AG09319 (cell line): Measurements from ENCODE around the gene TAF1B.

ENCODE experiments used
- DNase-seq: peaks from one replicate; pipeline ENCODE4 v3.0.0-alpha.2; 2010; ENCODE audit warnings: low read depth; ENCODE audit errors: extremely low read depth
- TF ChIP-seq, protein P1 (sequence below): IDR thresholded peaks from 2 replicates; pipeline ENCODE4 v1.5.1; 2011; ENCODE audit warnings: low read depth, mild to moderate bottlenecking, inconsistent platforms, low read length, moderate library complexity

TAF1B gene

DNA sequence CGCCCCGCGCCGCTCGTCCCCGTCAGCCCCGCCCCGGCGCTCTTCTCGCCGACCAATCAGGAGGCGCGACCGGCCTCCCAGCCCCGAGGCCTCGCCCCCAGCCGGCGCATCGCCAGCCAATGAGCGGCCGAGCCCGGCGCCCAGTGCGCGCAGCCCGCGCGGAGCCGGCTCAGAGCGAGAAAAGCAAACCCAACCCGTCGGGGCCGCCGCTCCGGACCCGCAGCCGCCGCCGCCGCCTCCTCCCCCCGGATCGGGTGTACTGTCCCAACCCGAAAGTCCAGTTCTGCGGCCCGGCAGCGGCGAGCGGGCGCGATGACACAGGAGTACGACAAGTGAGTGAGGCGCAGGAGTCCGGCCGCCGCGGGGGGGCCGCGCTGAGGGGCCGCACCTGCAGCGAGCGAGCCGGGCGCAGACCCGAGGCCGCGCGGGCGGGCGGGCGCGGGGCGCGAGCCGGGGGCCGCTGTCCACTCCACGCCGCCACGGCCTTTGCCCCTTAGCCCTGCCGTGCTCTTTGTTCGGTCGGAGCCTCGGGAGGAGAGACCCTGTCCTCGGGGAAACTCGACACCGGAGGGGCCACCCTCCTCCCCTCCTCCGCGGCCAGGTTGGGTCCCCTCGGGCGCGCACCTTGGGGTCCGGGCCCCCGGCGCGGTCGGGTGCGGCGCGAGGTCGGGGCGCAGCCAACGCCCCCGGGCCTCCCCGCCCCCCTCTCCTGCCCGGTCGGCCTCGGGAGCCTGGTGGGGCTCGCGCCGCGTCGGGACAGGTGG lies 108.4 kb downstream of the TAF1B start, which contains the start of gene GRHL1:
TSS of gene GRHL1 (plus strand) at position 172 of the 764 bp plus-strand sequence. CDS start at position 313, 141 bp downstream.
- TF ChIP-seq, protein P1, sequence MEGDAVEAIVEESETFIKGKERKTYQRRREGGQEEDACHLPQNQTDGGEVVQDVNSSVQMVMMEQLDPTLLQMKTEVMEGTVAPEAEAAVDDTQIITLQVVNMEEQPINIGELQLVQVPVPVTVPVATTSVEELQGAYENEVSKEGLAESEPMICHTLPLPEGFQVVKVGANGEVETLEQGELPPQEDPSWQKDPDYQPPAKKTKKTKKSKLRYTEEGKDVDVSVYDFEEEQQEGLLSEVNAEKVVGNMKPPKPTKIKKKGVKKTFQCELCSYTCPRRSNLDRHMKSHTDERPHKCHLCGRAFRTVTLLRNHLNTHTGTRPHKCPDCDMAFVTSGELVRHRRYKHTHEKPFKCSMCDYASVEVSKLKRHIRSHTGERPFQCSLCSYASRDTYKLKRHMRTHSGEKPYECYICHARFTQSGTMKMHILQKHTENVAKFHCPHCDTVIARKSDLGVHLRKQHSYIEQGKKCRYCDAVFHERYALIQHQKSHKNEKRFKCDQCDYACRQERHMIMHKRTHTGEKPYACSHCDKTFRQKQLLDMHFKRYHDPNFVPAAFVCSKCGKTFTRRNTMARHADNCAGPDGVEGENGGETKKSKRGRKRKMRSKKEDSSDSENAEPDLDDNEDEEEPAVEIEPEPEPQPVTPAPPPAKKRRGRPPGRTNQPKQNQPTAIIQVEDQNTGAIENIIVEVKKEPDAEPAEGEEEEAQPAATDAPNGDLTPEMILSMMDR: no peak
- DNase-seq: no peak

DNA sequence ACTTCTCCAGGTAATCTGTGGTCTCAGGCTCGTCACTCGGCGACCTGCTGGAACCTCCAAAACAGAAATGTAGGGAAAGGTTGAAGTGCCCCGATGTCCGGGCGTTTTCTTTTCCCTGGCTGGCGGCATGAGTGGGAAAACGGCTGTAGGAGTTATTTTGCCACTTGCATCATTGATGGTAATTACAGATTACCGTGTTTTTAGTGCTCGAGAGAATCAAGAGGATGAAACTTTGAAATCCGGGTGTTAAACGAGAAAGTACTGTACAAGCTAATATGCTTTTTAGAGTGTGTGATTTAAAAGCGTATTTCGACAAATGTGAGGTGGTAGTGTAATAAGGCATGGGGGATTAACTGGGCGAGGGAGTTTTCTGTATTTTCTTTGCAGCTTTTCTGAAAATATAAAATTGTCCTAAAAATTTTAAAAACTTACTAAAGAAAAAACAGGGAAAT lies 109.0 kb downstream of the TAF1B start:
- TF ChIP-seq, protein P1: no peak
- no peak for DNase-seq

DNA sequence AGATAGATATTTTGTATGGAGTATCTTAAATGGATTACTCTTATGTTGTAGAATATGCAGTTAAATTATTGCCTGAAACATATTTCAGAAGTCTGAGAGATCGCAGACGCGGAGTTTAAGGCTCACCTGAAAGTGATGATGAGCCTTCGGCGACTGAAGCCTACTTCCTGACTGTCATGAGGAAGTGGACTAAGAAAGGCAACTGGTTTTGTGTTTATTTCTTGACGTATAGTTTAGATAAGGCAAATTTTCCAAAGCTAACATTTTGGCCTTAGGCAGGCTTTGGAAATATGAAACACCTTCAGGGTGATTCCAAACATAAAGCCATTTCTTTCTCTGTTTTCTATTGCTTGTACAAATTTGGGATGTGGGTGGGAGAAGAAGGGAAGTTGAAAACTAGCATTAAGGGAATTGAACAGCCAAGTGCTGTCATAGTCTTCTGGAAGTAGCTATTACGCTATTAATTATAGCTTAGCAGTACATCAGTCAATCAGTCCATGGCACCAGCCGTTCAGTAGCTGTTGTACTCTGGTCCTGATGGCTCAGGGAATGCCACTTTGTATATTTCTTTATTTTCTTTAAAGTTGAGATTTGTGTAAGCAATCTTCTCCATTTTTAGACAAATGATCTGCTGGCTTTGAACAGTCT lies 109.7 kb downstream of the TAF1B start:
- DNase-seq: no peak
- TF ChIP-seq, protein P1: no peak

DNA sequence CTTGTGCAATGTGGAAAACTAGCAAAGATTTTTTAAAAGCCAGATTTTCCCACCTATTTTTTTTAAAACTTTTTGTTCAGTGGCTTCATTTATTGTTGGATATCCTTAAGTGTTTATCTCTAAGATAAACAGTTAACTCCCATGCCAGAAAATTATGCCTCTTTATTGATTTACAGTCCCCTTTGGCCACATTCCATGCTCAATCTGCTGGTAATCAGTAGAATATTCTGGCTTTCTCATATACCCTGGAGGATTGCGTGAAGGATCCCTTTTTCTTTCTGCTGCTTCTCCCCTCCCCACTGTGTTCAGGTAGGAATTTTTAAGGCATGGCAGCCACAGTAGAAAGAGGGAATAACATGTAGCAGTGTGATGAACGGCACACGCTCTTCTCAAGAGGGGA lies 110.9 kb downstream of the TAF1B start:
- no peak for DNase-seq
- TF ChIP-seq, protein P1: no peak

DNA sequence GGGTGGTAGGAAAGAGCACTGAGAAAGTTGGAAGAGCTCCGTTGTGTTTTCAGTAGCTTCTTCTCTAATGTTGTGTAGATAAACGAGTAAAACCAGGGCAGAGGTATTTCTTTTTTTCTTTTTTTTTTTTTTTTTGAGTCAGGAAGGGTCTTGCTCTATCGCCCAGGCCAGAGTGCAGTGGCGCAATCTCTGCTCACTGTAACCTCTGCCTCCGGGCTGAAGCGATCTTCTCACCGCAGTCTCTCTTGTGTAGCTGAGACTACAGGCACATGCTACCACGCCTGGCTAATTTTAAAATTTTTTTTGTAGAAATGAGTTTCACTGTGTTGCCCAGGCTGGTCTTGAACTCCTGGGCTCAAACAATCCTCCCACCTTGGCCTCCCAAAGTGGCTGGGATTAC lies 114.8 kb downstream of the TAF1B start:
- TF ChIP-seq, protein P1: no peak
- no peak for DNase-seq

DNA sequence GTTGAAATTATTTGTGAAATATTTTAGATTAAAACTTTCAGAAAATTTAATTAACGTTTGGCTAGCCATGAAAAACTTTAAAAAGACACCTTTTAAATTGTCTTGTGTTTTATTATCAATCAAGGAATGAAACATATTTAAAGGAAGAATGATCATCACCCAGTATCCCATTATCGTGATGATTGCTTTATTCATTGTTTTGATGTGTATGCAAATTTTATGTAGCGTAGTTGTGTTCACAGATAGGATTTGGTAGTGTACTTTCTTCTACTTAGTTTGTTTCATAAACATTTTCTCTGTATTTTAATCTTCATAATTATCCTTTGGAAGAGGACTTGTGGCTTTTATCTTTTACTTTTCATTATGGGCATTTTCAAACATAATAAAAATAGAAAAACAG lies 116.0 kb downstream of the TAF1B start:
- TF ChIP-seq, protein P1: no peak
- DNase-seq: no peak

DNA sequence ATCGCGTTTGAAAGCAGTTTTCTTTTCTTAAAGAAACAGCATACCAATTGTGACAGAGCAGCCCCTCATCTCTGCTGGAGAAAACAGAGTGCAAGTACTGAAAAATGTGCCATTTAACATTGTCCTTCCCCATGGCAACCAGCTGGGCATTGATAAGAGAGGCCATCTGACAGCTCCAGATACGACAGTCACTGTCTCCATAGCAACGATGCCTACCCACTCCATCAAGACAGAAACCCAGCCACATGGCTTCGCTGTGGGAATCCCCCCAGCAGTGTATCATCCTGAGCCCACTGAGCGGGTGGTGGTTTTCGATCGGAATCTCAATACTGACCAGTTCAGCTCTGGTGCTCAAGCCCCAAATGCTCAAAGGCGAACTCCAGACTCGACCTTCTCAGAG lies 117.7 kb downstream of the TAF1B start:
- TF ChIP-seq, protein P1: no peak
- no peak for DNase-seq
